ENCODE data around the gene PCNX1. TPM values are rescaled to one million over a fixed set of nuclear protein-coding genes. Genes with fewer than 3 reads are reported as not detected.
"Not testable (repeated sequence)": the region's sequence is repeated elsewhere in the genome, so short reads cannot be mapped to it uniquely, and the experiment has no call there.

PCNX1 gene
- total RNA-seq, 1 experiment from 2014 or later: 48.0 TPM

- H3K4me1 ChIP-seq (ENCODE audit: insufficient read depth, low read length): no peaks in the 10 kb centered on the region
- no peak overlapping the region for H3K4ac ChIP-seq (ENCODE audit: low read depth, low read length)
- H2BK5ac ChIP-seq (ENCODE audit: insufficient read length, low read length): no peak overlapping the region
- no peak overlapping the region for H2BK12ac ChIP-seq (ENCODE audit: insufficient read length, low read depth, low read length)
- no peak overlapping the region for H4K5ac ChIP-seq (ENCODE audit: insufficient read length, low read depth, low read length)
- TF ChIP-seq, protein P1, sequence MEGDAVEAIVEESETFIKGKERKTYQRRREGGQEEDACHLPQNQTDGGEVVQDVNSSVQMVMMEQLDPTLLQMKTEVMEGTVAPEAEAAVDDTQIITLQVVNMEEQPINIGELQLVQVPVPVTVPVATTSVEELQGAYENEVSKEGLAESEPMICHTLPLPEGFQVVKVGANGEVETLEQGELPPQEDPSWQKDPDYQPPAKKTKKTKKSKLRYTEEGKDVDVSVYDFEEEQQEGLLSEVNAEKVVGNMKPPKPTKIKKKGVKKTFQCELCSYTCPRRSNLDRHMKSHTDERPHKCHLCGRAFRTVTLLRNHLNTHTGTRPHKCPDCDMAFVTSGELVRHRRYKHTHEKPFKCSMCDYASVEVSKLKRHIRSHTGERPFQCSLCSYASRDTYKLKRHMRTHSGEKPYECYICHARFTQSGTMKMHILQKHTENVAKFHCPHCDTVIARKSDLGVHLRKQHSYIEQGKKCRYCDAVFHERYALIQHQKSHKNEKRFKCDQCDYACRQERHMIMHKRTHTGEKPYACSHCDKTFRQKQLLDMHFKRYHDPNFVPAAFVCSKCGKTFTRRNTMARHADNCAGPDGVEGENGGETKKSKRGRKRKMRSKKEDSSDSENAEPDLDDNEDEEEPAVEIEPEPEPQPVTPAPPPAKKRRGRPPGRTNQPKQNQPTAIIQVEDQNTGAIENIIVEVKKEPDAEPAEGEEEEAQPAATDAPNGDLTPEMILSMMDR (conservative IDR thresholded peaks at IDR 0.05): no peak
- no peak overlapping the region for H3K14ac ChIP-seq (ENCODE audit: insufficient read depth, low read length)
- Mint-ChIP-seq H3K27me3 (ENCODE audit: low read depth) (no peaks in the 10 kb centered on the region), H3K4me1 (no peaks in the 10 kb centered on the region), H3K36me3 (ENCODE audit: insufficient read depth in 1 of 3, low read depth in 3 of 3) (peaks cover 59 to 79% (median 79%) of the 10 kb centered on the region in 3 experiments), H3K4me3 (no peak overlapping the region), H3K9me3 (peaks cover 65 to 75% of the 10 kb centered on the region in 2 experiments), H3K27ac (no peak overlapping the region)
- no peak overlapping the region for H3K23ac ChIP-seq (ENCODE audit: insufficient read length, low read depth, low read length)
- no peak for DNase-seq
- no peaks in the 10 kb centered on the region for H4K20me1 ChIP-seq (ENCODE audit: control insufficient read depth, insufficient read depth, insufficient read length)
- no peak overlapping the region for H2BK15ac ChIP-seq (ENCODE audit: low read depth, low read length)
- H4K8ac ChIP-seq (replicated peaks; ENCODE audit: insufficient read length, low read depth, low read length): no peak overlapping the region
- H2AFZ ChIP-seq (ENCODE audit: low read length): no peak overlapping the region
- no peak overlapping the region for H2AK5ac ChIP-seq (ENCODE audit: insufficient read length, low read length)
- H3K23me2 ChIP-seq (ENCODE audit: insufficient read length, low read depth, low read length, poor library complexity, severe bottlenecking): no peaks in the 10 kb centered on the region
- no peak overlapping the region for H3K27ac ChIP-seq (ENCODE audit: insufficient read length, low read depth, low read length)
- peaks cover 8% of the 10 kb centered on the region; the same call in 1 of the 2 replicates for H3K79me2 ChIP-seq (ENCODE audit: insufficient read depth, low read length)
- no peak overlapping the region for H3K9ac ChIP-seq (ENCODE audit: extremely low read depth, insufficient read length, low read length)
- peaks cover 9% of the 10 kb centered on the region for H3K79me1 ChIP-seq (ENCODE audit: insufficient read depth, low read depth, low read length, poor library complexity, severe bottlenecking)
- no peak overlapping the region for H3K18ac ChIP-seq (ENCODE audit: insufficient read length, low read depth, low read length)
- H4K91ac ChIP-seq (ENCODE audit: insufficient read length, low read depth, low read length): no peak overlapping the region
- no peaks in the 10 kb centered on the region for H3K27me3 ChIP-seq (ENCODE audit: insufficient read depth, low read length)
- no peak overlapping the region for H2BK20ac ChIP-seq (ENCODE audit: low read depth, low read length, poor library complexity, severe bottlenecking)
- H2BK120ac ChIP-seq (ENCODE audit: low read depth, low read length, poor library complexity, severe bottlenecking): no peak overlapping the region
- H3K56ac ChIP-seq (ENCODE audit: insufficient read length, low read depth, low read length): no peak overlapping the region
- no peak overlapping the region for H3T11ph ChIP-seq (ENCODE audit: low read length)
- H3K9me3 ChIP-seq (ENCODE audit: control insufficient read depth, low read depth, low read length): peaks cover 30% of the 10 kb centered on the region
- no peak overlapping the region for H3K4me2 ChIP-seq (ENCODE audit: insufficient read depth, insufficient read length, low read length)
These were observed 35.1 kb downstream of the PCNX1 start for GRCh38 chr14:70942342-70942706.

DNA sequence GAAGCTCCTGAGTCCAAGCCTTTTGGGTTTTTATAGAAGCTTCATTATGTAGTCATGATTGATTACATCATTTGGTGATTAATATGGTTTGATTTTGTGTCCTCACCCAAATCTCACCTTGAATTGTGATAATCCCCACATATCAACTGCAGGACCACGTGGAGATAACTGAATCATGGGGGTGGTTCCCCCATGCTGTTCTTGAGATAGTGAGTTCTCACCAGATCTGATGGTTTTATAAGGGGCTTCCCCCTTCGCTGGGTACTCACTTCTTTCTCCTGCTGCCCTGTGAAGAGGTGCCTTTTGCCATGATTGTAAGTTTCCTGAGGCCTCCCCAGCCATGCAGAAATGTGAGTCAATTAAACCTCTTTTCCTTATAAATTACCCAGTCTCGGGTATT, 35.5 kb downstream of the PCNX1 start:
- not testable (repeated sequence) for H3K27ac ChIP-seq (ENCODE audit: insufficient read length, low read depth, low read length); H3K4me1 ChIP-seq (ENCODE audit: insufficient read depth, low read length); H2BK120ac ChIP-seq (ENCODE audit: low read depth, low read length, poor library complexity, severe bottlenecking); H3K27ac Mint-ChIP-seq; H3T11ph ChIP-seq (ENCODE audit: low read length); H3K23me2 ChIP-seq (ENCODE audit: insufficient read length, low read depth, low read length, poor library complexity, severe bottlenecking); H2BK15ac ChIP-seq (ENCODE audit: low read depth, low read length); H2BK12ac ChIP-seq (ENCODE audit: insufficient read length, low read depth, low read length); H3K14ac ChIP-seq (ENCODE audit: insufficient read depth, low read length); H2AK5ac ChIP-seq (ENCODE audit: insufficient read length, low read length); H2AFZ ChIP-seq (ENCODE audit: low read length); H4K5ac ChIP-seq (ENCODE audit: insufficient read length, low read depth, low read length); H3K4ac ChIP-seq (ENCODE audit: low read depth, low read length); H3K9ac ChIP-seq (ENCODE audit: extremely low read depth, insufficient read length, low read length); H3K79me1 ChIP-seq (ENCODE audit: insufficient read depth, low read depth, low read length, poor library complexity, severe bottlenecking); H2BK20ac ChIP-seq (ENCODE audit: low read depth, low read length, poor library complexity, severe bottlenecking); H3K4me2 ChIP-seq (ENCODE audit: insufficient read depth, insufficient read length, low read length); H3K23ac ChIP-seq (ENCODE audit: insufficient read length, low read depth, low read length); H4K8ac ChIP-seq (replicated peaks; ENCODE audit: insufficient read length, low read depth, low read length); H3K27me3 ChIP-seq (ENCODE audit: insufficient read depth, low read length); H3K27me3 Mint-ChIP-seq (ENCODE audit: low read depth); H3K4me3 Mint-ChIP-seq; DNase-seq; H3K79me2 ChIP-seq (ENCODE audit: insufficient read depth, low read length); H3K4me1 Mint-ChIP-seq; H2BK5ac ChIP-seq (ENCODE audit: insufficient read length, low read length); H3K18ac ChIP-seq (ENCODE audit: insufficient read length, low read depth, low read length); H3K56ac ChIP-seq (ENCODE audit: insufficient read length, low read depth, low read length); H4K91ac ChIP-seq (ENCODE audit: insufficient read length, low read depth, low read length); H4K20me1 ChIP-seq (ENCODE audit: control insufficient read depth, insufficient read depth, insufficient read length)
- peaks cover 63 to 79% (median 79%) of the 10 kb centered on the region in 3 experiments for H3K36me3 Mint-ChIP-seq (ENCODE audit: insufficient read depth in 1 of 3, low read depth in 3 of 3)
- peaks cover 68 to 78% of the 10 kb centered on the region in 2 experiments for H3K9me3 Mint-ChIP-seq
- H3K9me3 ChIP-seq (ENCODE audit: control insufficient read depth, low read depth, low read length): peaks cover 34% of the 10 kb centered on the region
- no CpG with 5 or more reads among the region's 3 CpGs for WGBS (ENCODE audit: extremely low coverage, insufficient read length, low lambda C conversion rate)

Data from H9 (cell line).